ENCODE measurements around the gene RRAD.

- no peak for TF ChIP-seq CTCF (conservative IDR thresholded peaks at IDR 0.05; ENCODE audit: low read depth, low read length)
- no peak for TF ChIP-seq EZH2 (IDR thresholded peaks at IDR 0.05; ENCODE audit: borderline replicate concordance, low read depth, low read length, poor library complexity, severe bottlenecking)
Observed at GRCh38 chr16:66890799-66891198, 34.5 kb downstream of the RRAD start.
